NCI-H510A (cell line): ENCODE results near the gene MBD1.
"Not testable (repeated sequence)": the region's sequence is repeated elsewhere in the genome, so short reads cannot be mapped to it uniquely, and the experiment has no call there.

ENCODE experiments used
- DNase-seq: peaks from one replicate; lab custom pipeline; 2025; lab: John Stamatoyannopoulos, UW

MBD1 gene

DNA sequence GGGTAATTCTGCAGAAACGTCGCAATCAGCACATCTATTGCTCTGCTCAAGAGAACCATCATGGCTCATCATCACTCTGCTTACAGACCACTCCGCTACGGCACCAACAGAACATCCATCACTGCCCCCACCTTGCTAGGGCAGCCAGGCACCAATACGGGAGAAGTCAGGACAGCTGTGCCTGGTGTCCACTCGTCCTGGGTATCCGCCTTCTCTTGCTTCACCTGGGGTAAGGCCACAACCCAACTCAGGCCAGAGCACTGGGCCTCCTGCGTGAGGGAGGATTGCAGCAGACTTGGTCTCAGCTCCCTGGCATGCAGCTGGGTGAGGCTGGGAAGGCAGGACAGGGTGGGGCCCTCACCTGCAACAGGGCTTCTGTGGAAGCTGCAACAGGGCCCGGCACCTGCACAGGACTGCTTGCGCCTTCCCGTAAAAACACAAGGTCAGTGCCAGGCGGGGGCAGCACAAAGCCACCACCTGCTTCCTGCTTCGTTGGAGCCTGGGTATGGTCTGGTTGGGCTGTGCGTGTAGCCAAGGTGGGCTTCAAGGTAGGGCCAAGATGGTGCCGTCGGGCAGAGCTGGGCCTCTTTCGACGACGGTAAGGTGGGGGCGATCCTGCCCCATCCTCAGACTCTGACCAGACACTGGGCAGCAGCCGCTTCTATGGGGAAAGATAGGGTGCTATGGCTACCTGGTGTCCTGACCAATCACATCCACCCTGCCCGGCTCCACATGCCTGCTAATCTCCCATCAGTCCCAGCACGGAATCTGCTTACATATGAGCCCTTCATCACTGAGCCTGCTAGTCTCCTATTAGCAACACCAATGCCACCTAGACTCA lies 7.9 kb downstream of the MBD1 start:
- DNase-seq: no peak

GRCh38 chr18:50272568-50272967 lies 8.8 kb downstream of the MBD1 start:
- DNase-seq: no peak

- DNase-seq: peak; percentile 1
Observed at GRCh38 chr18:50268022-50268747, 13.1 kb downstream of the MBD1 start.

- DNase-seq: peak; percentile 69
Observed at GRCh38 chr18:50266248-50266704, 15.0 kb downstream of the MBD1 start, which contains the start of gene CFAP53. Gene CFAP53 (minus strand): TSS chr18:50266495. CDS start chr18:50266404, 91 bp downstream.

DNA sequence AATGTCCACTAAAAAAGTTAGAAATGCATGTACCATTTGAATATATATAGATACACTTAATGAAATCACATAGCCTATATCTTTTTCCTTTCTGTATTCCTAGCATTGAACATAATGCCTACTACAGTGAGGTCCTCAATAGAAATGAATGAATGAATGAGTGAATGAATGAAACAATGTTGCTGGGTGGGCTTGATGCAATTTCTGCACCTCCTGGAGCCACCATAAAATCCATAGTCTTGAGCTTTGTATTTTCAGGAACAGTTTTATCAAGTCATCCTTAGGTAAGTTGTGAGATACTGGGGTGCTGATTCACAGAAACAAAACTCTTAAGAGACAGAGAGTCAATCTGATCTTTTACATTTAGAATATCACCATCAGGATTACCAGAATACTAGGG lies 18.3 kb downstream of the MBD1 start:
- no peak for DNase-seq

DNA sequence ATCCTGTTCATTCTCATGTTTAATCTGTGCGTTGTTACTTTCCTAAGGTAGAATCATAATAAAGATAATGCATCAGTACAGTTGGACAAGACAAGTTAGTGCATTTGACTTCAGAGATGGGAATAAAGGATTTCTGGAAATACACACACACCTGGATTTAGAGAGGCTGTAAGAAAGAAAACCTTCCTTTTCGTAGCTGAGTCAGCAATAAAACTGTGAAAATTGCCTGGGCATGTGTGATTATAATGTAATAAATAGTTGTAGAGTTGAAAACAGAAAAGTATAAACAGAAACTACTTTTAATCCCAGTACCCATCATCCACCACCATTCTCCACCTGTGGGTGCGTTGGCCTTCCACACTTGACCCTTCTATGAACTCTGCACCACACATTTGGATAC lies 30.4 kb downstream of the MBD1 start:
- DNase-seq: no peak

DNA sequence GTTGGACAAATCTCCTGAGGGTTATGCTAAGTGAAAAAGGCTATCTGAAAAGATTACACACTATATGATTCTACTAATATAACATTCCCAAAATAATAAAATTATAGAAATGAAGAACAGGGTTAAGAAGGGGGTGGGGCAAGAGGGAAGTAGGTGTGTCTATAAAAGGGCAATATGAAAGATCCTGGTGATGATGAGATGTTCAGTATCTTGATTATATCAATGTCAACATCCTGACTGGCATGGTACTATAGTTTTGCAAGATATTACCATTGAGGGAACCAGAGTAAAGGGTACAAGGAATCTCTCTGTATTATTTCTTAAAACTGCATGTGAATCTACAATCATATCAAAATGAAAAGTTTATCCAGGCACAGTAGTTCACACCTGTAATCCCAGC lies 31.7 kb downstream of the MBD1 start:
- no peak for DNase-seq

DNA sequence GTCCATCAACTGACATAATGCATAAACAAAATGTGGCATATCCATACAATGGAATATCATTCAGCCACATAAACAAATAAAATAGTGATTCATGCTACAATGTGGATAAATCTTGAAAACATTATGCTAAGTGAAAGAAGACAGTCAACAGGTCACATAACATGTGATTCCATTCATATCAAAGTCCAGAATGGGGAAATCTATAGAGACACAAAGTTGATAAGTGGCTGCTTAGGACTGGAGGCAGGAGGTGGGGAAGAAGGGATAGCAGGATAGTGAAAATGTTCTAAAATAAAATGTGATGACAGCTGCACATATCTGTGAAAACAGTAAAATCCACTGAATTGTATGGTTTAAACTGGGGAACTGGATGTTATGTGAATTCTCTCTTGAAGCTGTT lies 33.8 kb downstream of the MBD1 start:
- DNase-seq: no peak

DNA sequence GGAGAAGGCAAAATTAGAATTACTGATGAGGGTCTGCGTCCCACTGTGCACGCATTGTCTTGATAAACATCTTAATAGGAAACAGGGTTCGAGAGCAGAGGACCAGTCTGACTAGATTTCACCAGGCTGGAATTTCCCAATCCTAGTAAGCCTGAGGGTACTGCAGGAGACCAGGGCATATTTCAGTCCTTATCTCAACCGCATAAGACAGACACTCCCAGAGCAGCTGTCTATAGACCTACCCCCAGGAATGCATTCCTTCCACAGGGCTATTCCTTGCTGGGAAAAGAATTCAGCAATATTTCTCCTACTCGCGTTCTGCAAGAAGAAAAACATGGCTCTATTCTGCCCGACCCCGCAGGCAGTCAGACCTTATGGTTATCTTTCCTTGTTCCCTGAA lies 39.6 kb downstream of the MBD1 start:
- not testable (repeated sequence) for DNase-seq

DNA sequence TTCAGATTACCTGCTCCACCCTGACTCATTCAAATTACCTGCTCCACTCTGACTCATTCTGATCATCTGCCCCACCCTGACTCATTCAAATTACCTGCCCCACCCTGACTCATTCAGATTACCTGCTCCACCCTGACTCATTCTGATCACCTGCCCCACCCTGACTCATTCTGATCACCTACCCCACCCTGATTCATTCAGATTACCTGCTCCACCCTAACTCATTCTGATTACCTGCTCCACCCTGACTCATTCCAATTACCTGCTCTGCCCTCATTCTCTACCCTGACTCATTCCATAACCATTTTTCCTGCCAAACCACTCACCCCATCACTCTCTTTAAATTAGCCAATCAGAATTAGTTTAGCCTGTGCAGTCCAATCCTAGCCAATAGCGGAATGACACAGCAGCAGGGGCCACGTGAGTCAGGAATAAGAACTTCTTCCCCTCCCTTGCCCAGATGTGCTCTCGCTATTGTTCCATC lies 41.2 kb downstream of the MBD1 start:
- DNase-seq: no peak

DNA sequence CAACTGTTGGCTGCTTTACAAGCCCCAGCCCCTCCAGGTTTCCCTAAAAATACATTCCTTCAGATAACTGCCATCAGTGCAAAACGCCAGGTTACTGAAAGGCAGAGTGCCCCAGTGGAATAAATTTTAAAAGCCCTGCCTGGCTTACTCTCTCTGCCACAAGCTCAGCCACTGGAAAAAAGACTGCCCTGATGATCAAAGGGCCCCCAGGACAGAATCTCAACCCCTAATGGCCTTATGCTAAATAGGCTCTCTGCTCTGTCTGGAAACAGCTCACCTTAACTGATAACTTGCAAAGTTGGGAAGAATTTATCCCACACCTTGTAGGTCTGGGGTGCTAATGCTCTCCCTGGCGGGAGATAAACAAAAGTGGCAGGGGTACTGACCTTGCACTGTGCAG lies 48.9 kb downstream of the MBD1 start:
- no peak for DNase-seq

DNA sequence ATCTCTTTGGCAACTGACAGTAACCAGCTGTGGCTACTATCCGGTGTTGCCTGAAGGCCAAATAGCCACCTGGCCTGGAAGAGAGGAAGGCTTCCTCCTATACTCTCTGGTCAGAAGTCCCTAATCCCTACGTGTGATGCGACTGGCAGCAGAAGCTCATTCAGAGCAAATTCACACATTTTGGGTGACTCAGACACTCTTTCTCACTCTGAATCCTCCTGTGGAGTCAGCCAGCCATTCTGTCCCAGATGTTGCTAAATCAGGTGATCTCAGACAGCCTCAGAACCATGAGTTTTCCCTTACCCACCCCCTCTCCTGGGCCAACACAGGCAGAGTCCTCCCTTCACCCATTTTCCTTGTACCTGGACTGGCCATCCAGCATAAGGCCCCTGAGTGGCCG lies 49.7 kb downstream of the MBD1 start:
- DNase-seq: no peak

GRCh38 chr18:50220249-50220648 lies 61.1 kb downstream of the MBD1 start:
- DNase-seq: not testable (repeated sequence)
